T follicular helper cell (primary cell): ENCODE measurements around the gene RMND1.
A peak's percentile ranks its signal among the peaks of the same experiment; 100 is the strongest.
"Not testable (repeated sequence)": the region's sequence is repeated elsewhere in the genome, so short reads cannot be mapped to it uniquely, and the experiment has no call there.

Experiments
- DNase-seq: peaks from one replicate; pipeline ENCODE4 v3.0.0-alpha.2; 2020; ENCODE audit warnings: low read depth
- total RNA-seq, 2 experiments: gene quantifications; one replicate each; lab custom pipeline; 2026; lab: John Stamatoyannopoulos, UW

RMND1 gene, protein sequence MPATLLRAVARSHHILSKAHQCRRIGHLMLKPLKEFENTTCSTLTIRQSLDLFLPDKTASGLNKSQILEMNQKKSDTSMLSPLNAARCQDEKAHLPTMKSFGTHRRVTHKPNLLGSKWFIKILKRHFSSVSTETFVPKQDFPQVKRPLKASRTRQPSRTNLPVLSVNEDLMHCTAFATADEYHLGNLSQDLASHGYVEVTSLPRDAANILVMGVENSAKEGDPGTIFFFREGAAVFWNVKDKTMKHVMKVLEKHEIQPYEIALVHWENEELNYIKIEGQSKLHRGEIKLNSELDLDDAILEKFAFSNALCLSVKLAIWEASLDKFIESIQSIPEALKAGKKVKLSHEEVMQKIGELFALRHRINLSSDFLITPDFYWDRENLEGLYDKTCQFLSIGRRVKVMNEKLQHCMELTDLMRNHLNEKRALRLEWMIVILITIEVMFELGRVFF
- total RNA-seq: 15.1 to 15.4 reads per million in 2 experiments

GRCh38 chr6:151451950-151452749, at the start of gene RMND1:
TSS of gene RMND1 (minus strand) at chr6:151452126. CDS start at chr6:151445811, 6,315 bp downstream.
- peak; percentile 99 for DNase-seq

DNA sequence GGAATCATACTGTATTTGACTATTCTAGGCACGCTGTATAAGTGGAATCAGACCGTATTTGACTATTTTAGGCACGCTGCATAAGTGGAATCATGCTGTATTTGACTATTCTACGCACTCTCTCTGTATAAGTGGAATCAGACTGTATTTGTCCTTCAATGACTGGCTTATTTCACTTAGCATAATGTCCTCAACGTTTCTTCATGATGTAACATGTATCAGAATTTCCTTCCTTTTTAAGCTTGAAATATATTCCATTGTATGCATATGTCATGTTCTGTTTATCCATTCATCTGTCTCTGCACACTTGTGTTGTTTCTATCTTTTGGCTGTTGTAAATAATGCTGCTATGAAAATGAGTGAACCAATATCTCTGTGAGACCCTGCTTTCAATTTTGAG, 47.6 kb upstream of the RMND1 start:
- no peak for DNase-seq

DNA sequence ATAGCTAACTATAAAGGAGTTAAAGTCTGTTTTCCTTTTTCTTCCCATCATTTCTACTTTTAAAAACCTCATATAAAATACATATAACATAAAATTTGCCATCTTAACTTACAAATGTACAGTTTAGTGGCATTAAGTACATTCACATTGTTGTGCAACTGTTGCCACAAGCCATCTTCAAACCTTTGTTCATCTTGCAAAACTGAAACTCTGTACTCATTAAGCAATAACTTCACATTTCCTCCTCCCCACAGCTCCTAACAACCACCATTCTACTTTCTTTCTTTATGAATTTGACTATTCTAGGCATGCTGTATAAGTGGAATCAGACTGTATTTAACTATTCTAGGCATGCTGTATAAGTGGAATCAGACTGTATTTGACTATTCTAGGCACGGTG, 46.4 kb upstream of the RMND1 start:
- no peak for DNase-seq

GRCh38 chr6:151497905-151498304, 46.0 kb upstream of the RMND1 start:
- DNase-seq: no peak

DNA sequence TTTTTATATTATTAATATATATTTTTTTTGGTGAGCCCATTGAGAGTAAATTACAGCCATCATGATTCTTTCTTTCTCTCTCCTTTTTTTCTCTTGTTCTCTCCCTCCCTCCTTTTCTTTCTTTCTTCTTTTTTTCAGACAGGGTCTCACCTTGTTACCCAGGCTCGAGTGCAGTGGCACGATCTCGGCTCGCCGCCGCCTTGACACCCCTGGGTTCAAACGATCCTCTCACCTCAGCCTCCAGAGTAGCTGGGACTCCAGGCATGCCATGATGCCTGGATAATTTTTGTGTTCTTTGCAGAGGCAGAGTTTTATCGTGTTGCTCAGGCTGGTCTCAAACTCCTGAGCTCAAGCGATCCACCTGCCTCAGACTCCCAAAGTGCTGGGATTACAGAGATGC, 43.5 kb upstream of the RMND1 start:
- DNase-seq: no peak

DNA sequence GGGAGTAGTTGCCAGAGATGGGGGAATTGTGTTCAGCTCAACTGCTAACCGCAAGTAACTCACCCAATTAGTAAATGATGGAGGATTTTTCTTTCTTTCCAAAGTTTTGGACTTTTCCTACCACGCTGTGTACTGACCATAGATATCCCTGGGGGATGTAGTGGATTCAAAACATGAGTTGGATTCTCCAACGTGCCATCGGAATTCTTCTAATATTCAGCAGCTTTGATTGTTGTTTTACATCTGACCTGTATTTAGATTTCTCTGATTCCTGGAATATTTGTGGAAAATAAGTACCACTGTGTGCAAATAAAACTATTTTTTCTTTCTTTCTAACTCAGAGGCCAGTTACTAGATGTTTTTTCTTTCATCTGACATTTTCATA, 43.0 kb upstream of the RMND1 start:
- DNase-seq: no peak

DNA sequence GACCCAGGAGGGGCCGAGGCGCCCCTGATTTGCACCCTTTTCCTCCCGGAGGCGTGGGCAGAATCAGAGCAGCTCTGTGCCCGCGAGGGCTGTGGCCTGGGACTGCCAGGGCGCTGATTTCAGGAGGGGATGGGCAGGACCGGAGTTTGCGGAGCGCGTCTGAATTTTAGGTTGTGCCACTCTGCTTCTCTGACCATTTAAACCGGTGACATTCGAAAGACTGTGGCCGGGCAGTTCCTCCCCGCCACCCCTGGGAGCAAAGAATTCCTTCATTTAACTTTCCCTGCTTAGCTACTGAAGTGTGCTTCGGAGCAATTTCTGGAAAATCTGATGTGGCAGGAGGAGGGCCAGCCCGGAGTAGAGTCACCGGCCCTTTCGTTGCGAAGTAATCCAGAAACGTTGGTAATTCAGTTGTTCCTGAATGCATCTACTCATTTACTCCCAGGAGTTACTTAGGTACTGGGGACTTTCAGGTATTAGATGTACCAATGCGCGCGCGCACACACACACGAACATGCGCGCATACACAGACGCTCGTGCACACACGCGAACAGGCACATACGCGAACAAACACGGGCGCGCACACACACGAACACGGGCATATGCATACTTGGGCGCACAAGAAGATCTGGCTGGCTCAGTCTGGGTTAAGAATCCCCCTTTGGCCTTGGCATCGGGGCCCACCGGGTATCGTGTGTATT, 42.5 kb upstream of the RMND1 start:
- no peak for DNase-seq

- DNase-seq: no peak
These were observed 41.9 kb upstream of the RMND1 start, which contains the start of gene CCDC170 for GRCh38 chr6:151493804-151494234. TSS of gene CCDC170 (plus strand) at chr6:151494017. CDS start at chr6:151494129, 112 bp downstream.

GRCh38 chr6:151493161-151493803, 41.4 kb upstream of the RMND1 start:
- no peak for DNase-seq

- DNase-seq: no peak
These were observed 39.1 kb upstream of the RMND1 start for GRCh38 chr6:151490996-151491395.

GRCh38 chr6:151488226-151488625, 36.3 kb upstream of the RMND1 start:
- DNase-seq: no peak

- no peak for DNase-seq
These were observed 32.1 kb upstream of the RMND1 start for GRCh38 chr6:151483994-151484393.

GRCh38 chr6:151482290-151482689, 30.4 kb upstream of the RMND1 start:
- DNase-seq: no peak

GRCh38 chr6:151481786-151482185, 29.9 kb upstream of the RMND1 start:
- no peak for DNase-seq

- DNase-seq: no peak
These were observed 26.7 kb upstream of the RMND1 start for GRCh38 chr6:151478670-151479069.

- no peak for DNase-seq
These were observed 25.8 kb upstream of the RMND1 start for GRCh38 chr6:151477726-151478125.

- DNase-seq: no peak
These were observed 24.0 kb upstream of the RMND1 start for GRCh38 chr6:151475653-151476523.

- DNase-seq: no peak
These were observed 12.8 kb upstream of the RMND1 start for GRCh38 chr6:151464702-151465101.

GRCh38 chr6:151461673-151462072, 9.7 kb upstream of the RMND1 start:
- DNase-seq: no peak

DNA sequence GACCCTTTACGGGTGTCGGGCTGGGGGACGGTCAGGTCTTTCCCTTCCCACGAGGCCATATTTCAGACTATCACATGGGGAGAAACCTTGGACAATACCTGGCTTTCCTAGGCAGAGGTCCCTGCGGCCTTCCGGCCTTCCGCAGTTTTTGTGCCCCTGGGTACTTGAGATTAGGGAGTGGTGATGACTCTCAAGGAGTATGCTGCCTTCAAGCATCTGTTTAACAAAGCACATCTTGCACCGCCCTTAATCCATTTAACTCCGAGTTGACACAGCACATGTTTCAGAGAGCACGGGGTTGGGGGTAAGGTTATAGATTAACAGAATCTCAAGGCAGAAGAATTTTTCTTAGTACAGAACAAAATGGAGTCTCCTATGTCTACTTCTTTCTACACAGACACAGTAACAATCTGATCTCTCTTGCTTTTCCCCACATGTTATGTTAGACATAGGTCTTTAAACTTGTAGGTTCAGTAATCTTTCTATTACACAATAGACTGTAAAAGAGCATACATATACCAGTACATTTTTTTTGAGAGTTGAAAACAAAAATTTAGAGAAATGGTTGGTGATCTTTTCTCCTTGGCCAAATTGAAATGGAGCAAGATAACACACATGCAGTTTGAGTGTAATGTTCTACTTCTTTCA, 3.9 kb upstream of the RMND1 start:
- not testable (repeated sequence) for DNase-seq
